HepG2 (cell line): ENCODE data around the gene SELENOM. TPM values are rescaled to one million over a fixed set of nuclear protein-coding genes. Genes with fewer than 3 reads are reported as not detected.

ENCODE experiments used
- CHCHD3 ChIP-seq: sonication (generic); formaldehyde crosslinking; IDR thresholded peaks from 2 replicates; pipeline ENCODE4 v1.8.0; 2022; ENCODE audit warnings: mild to moderate bottlenecking, missing genetic modification reagents, moderate library complexity
- GLI4 ChIP-seq: sonication (generic); formaldehyde crosslinking; IDR thresholded peaks from 2 replicates; pipeline ENCODE4 v1.5.1; 2020; ENCODE audit warnings: missing genetic modification reagents, mild to moderate bottlenecking, moderate library complexity, borderline replicate concordance
- KAT2B ChIP-seq: fragments of 150-350 bp; IDR thresholded peaks from 2 replicates; pipeline ENCODE4 v1.6.1; 2014; ENCODE audit warnings: low read depth, low read length, borderline replicate concordance
- MXI1 ChIP-seq: IDR thresholded peaks from 3 replicates; pipeline ENCODE4 v1.6.1; 2012; ENCODE audit warnings: low read depth, low read length, inconsistent platforms, borderline replicate concordance
- PHB2 ChIP-seq: fragments of 450-650 bp; IDR thresholded peaks from 2 replicates; pipeline ENCODE4 v1.6.1; 2018; ENCODE audit not compliant: partially characterized antibody
- PPARG ChIP-seq: conservative IDR thresholded peaks from 2 replicates; pipeline ENCODE4 v1.6.1; 2016; ENCODE audit warnings: missing biosample characterization, missing genetic modification reagents
- RARG ChIP-seq: sonication (generic); formaldehyde crosslinking; IDR thresholded peaks from 2 replicates; pipeline ENCODE4 v1.4.0; 2020; ENCODE audit warnings: low read depth, mild to moderate bottlenecking, missing genetic modification reagents
- RCOR2 ChIP-seq: IDR thresholded peaks from 2 replicates; pipeline ENCODE4 v1.6.1; 2016; ENCODE audit warnings: missing biosample characterization, missing genetic modification reagents
- RFXAP ChIP-seq: sonication (generic); formaldehyde crosslinking; IDR thresholded peaks from 2 replicates; pipeline ENCODE4 v1.4.0; 2020; ENCODE audit warnings: missing genetic modification reagents, borderline replicate concordance
- SALL1 ChIP-seq: sonication (generic); formaldehyde crosslinking; IDR thresholded peaks from 2 replicates; pipeline ENCODE4 v1.8.0; 2022; ENCODE audit warnings: mild to moderate bottlenecking, missing genetic modification reagents
- ZBTB3 ChIP-seq: sonication (generic); formaldehyde crosslinking; IDR thresholded peaks from 2 replicates; pipeline ENCODE4 v1.4.0; 2020; ENCODE audit warnings: low read depth, mild to moderate bottlenecking, moderate library complexity, missing genetic modification reagents, borderline replicate concordance
- ZMAT3 ChIP-seq: sonication (generic); formaldehyde crosslinking; conservative IDR thresholded peaks from 2 replicates; pipeline ENCODE4 v1.7.0; 2021; ENCODE audit warnings: missing genetic modification reagents
- ZNF225 ChIP-seq: sonication (generic); formaldehyde crosslinking; IDR thresholded peaks from 2 replicates; pipeline ENCODE4 v1.4.0; 2020; ENCODE audit warnings: mild to moderate bottlenecking, missing genetic modification reagents
- ZNF232 ChIP-seq: sonication (generic); formaldehyde crosslinking; IDR thresholded peaks from 2 replicates; pipeline ENCODE4 v1.4.0; 2020; ENCODE audit warnings: missing genetic modification reagents, borderline replicate concordance
- ZNF292 ChIP-seq: sonication (generic); formaldehyde crosslinking; IDR thresholded peaks from 2 replicates; pipeline ENCODE4 v1.8.1; 2022; ENCODE audit warnings: mild to moderate bottlenecking, low read depth, missing genetic modification reagents, borderline replicate concordance
- ZNF331 ChIP-seq: sonication (generic); formaldehyde crosslinking; IDR thresholded peaks from 2 replicates; pipeline ENCODE4 v1.4.0; 2020; ENCODE audit warnings: missing genetic modification reagents
- ZNF33B ChIP-seq: sonication (generic); formaldehyde crosslinking; IDR thresholded peaks from 2 replicates; pipeline ENCODE4 v1.5.1; 2020; ENCODE audit warnings: mild to moderate bottlenecking, missing genetic modification reagents
- ZNF431 ChIP-seq: sonication (generic); formaldehyde crosslinking; IDR thresholded peaks from 2 replicates; pipeline ENCODE4 v1.9.0; 2022; ENCODE audit warnings: missing genetic modification reagents, low read depth, mild to moderate bottlenecking, borderline replicate concordance
- ZNF614 ChIP-seq: IDR thresholded peaks from 2 replicates; pipeline ENCODE4 v1.6.1; 2018; ENCODE audit warnings: missing biosample characterization, missing genetic modification reagents, inconsistent platforms, borderline replicate concordance
- ZNF747 ChIP-seq: sonication (generic); formaldehyde crosslinking; IDR thresholded peaks from 2 replicates; pipeline ENCODE4 v1.8.1; 2023; ENCODE audit warnings: missing genetic modification reagents, mild to moderate bottlenecking, borderline replicate concordance
- ZNF891 ChIP-seq: sonication (generic); formaldehyde crosslinking; IDR thresholded peaks from 2 replicates; pipeline ENCODE4 v1.5.0; 2020; ENCODE audit warnings: mild to moderate bottlenecking, missing genetic modification reagents
- polyA plus RNA-seq, 8 experiments: library from polyadenylated mRNA; depleted of rRNA in 3 of 8; stranded (reverse) in 7 of 8; unstranded in 1 of 8; fragments of >200 nt; fragmentation: Illumina TruSeq in 4 of 8; extraction: Trizol in 4 of 8; gene quantifications; 2 replicates each; pipeline versions ENCODE4 v1.2.1 to v1.2.3, GENCODE V29; 2011 to 2016; ENCODE audit warnings: low read depth in 4 of 8, missing spikeins in 1 of 8, mixed read lengths in 1 of 8; ENCODE audit not compliant: insufficient read depth in 1 of 8
- total RNA-seq, 5 experiments: library from RNA; depleted of rRNA; stranded (reverse); fragments of >200 nt; fragmentation: Illumina TruSeq; extraction: Trizol; gene quantifications; 2 replicates each; pipeline ENCODE4 v1.2.3, GENCODE V29; 2016; ENCODE audit warnings: low read depth in 1 of 5
- TF ChIP-seq, protein P1 (sequence below): sonication (generic); formaldehyde crosslinking; IDR thresholded peaks from 2 replicates; pipeline ENCODE4 v1.8.0; 2022; ENCODE audit warnings: mild to moderate bottlenecking, missing genetic modification reagents
- TF ChIP-seq, protein P2 (sequence below): sonication (generic); formaldehyde crosslinking; IDR thresholded peaks from 2 replicates; pipeline ENCODE4 v1.9.0; 2022; ENCODE audit warnings: missing genetic modification reagents, mild to moderate bottlenecking, borderline replicate concordance
- TF ChIP-seq, protein P3 (sequence below): IDR thresholded peaks from 2 replicates; pipeline ENCODE4 v1.4.0; 2020; ENCODE audit warnings: mild to moderate bottlenecking, missing genetic modification reagents

The SELENOM gene
- total and polyA plus RNA-seq, 2 of the 13 experiments (the other 11 are each of a cell fraction or from before 2014, with no cell fraction given), result 4.1 to 4.3 TPM

DNA sequence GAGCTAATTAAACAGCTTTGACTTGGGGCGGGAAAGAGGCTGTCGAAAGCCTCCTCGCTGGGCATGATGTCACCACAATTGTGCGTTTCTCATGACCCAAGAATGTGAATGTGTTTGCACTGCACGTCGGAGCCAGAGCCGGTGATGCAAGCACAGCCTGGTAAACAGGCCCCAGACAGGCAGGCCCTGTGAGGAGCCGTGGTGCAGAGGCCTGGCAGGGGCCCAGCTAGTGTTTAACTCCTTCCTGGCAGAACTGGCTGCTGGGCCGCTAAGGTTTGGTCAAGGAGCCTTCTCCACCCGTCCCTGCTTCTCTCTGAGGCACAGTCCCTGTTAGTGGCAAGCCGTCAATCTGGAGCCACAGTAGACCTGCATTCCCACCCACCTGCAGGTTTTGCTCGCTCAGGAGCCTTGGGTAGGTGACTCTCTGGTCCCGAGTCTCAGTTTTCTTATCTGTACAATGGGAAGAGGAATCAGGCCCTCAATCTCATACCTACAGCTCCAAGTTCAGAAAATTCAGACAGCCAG, 51.7 kb downstream of the SELENOM start (continued):
- TF ChIP-seq, protein P1, sequence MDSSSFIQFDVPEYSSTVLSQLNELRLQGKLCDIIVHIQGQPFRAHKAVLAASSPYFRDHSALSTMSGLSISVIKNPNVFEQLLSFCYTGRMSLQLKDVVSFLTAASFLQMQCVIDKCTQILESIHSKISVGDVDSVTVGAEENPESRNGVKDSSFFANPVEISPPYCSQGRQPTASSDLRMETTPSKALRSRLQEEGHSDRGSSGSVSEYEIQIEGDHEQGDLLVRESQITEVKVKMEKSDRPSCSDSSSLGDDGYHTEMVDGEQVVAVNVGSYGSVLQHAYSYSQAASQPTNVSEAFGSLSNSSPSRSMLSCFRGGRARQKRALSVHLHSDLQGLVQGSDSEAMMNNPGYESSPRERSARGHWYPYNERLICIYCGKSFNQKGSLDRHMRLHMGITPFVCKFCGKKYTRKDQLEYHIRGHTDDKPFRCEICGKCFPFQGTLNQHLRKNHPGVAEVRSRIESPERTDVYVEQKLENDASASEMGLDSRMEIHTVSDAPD (CRISPR knock-in tag), result peak; percentile 63; the same call in 1 of the 2 replicates
- TF ChIP-seq, protein P2, sequence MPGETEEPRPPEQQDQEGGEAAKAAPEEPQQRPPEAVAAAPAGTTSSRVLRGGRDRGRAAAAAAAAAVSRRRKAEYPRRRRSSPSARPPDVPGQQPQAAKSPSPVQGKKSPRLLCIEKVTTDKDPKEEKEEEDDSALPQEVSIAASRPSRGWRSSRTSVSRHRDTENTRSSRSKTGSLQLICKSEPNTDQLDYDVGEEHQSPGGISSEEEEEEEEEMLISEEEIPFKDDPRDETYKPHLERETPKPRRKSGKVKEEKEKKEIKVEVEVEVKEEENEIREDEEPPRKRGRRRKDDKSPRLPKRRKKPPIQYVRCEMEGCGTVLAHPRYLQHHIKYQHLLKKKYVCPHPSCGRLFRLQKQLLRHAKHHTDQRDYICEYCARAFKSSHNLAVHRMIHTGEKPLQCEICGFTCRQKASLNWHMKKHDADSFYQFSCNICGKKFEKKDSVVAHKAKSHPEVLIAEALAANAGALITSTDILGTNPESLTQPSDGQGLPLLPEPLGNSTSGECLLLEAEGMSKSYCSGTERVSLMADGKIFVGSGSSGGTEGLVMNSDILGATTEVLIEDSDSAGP (CRISPR knock-in tag), result peak; percentile 85
- TF ChIP-seq, protein P3, sequence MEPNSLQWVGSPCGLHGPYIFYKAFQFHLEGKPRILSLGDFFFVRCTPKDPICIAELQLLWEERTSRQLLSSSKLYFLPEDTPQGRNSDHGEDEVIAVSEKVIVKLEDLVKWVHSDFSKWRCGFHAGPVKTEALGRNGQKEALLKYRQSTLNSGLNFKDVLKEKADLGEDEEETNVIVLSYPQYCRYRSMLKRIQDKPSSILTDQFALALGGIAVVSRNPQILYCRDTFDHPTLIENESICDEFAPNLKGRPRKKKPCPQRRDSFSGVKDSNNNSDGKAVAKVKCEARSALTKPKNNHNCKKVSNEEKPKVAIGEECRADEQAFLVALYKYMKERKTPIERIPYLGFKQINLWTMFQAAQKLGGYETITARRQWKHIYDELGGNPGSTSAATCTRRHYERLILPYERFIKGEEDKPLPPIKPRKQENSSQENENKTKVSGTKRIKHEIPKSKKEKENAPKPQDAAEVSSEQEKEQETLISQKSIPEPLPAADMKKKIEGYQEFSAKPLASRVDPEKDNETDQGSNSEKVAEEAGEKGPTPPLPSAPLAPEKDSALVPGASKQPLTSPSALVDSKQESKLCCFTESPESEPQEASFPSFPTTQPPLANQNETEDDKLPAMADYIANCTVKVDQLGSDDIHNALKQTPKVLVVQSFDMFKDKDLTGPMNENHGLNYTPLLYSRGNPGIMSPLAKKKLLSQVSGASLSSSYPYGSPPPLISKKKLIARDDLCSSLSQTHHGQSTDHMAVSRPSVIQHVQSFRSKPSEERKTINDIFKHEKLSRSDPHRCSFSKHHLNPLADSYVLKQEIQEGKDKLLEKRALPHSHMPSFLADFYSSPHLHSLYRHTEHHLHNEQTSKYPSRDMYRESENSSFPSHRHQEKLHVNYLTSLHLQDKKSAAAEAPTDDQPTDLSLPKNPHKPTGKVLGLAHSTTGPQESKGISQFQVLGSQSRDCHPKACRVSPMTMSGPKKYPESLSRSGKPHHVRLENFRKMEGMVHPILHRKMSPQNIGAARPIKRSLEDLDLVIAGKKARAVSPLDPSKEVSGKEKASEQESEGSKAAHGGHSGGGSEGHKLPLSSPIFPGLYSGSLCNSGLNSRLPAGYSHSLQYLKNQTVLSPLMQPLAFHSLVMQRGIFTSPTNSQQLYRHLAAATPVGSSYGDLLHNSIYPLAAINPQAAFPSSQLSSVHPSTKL (CRISPR knock-in tag), result peak; percentile 97
- TF ChIP-seq ZNF614 (peak; percentile 96), ZNF331 (peak; percentile 96), RFXAP (CRISPR knock-in tag) (peak; percentile 78; the same call in 1 of the 2 replicates), GLI4 (CRISPR knock-in tag) (no peak), MXI1 (peak; percentile 26; the same call in 1 of the 3 replicates), ZNF431 (CRISPR knock-in tag) (0 out of 2 replicates have a peak, but pooled peaks have one; percentile 77), ZNF292 (CRISPR knock-in tag) (peak; percentile 100), ZNF891 (CRISPR knock-in tag) (peak; percentile 36; the same call in 1 of the 2 replicates), ZNF225 (no peak; the same call in 1 of the 2 replicates), PPARG (CRISPR knock-in tag) (peak; percentile 75), ZNF33B (CRISPR knock-in tag) (no peak), ZNF232 (CRISPR knock-in tag) (peak; percentile 82; the same call in 1 of the 2 replicates), ZBTB3 (CRISPR knock-in tag) (peak; percentile 77; the same call in 1 of the 2 replicates), RCOR2 (CRISPR knock-in tag) (peak; percentile 91), CHCHD3 (CRISPR knock-in tag) (no peak), KAT2B (no peak), ZMAT3 (CRISPR knock-in tag) (peak; percentile 84; the same call in 1 of the 2 replicates), ZNF747 (CRISPR knock-in tag) (peak; percentile 92; the same call in 1 of the 2 replicates), RARG (no peak), PHB2 (no peak), SALL1 (CRISPR knock-in tag) (peak; percentile 96)
